CD14-positive monocyte (primary cell): ENCODE results near the gene MIOX. TPM values are rescaled to one million over a fixed set of nuclear protein-coding genes. Genes with fewer than 3 reads are reported as not detected.
"Not testable (repeated sequence)": the region's sequence is repeated elsewhere in the genome, so short reads cannot be mapped to it uniquely, and the experiment has no call there.

Experiments used
- DNase-seq, 3 donors: peaks; one replicate each; pipeline ENCODE4 v3.0.0-alpha.2; 2011 to 2022
- H2AFZ ChIP-seq: 2 replicates; pipeline ENCODE4 v1.6.0; 2012; ENCODE audit warnings: mild to moderate bottlenecking, low read depth, low read length, inconsistent platforms; ENCODE audit not compliant: insufficient read depth, poor library complexity, severe bottlenecking
- H3K27ac ChIP-seq, 2 donors: 1 replicate in 1 of 2; 2 replicates in 1 of 2; pipeline ENCODE4 v1.5.1; 2012 to 2013; ENCODE audit warnings: low read length in 2 of 2, control low read depth in 1 of 2, inconsistent platforms in 1 of 2, low read depth in 1 of 2, mild to moderate bottlenecking in 1 of 2
- H3K27me3 ChIP-seq, 2 donors: one replicate each; pipeline versions ENCODE4 v1.6.0 to v1.6.1; 2011 to 2013; ENCODE audit warnings: low read length in 2 of 2; ENCODE audit not compliant: control insufficient read depth in 2 of 2, insufficient read depth in 2 of 2
- H3K36me3 ChIP-seq, 2 donors: replicated peaks in 1 of 2; 1 replicate in 1 of 2; 2 replicates in 1 of 2; pipeline versions ENCODE4 v1.5.1 to v1.6.1; 2012 to 2013; ENCODE audit warnings: low read length in 2 of 2, control low read depth in 1 of 2, inconsistent platforms in 1 of 2, mild to moderate bottlenecking in 1 of 2; ENCODE audit not compliant: insufficient read depth in 2 of 2, control insufficient read depth in 1 of 2
- H3K4me1 ChIP-seq, 2 donors: 1 replicate in 1 of 2; 2 replicates in 1 of 2; pipeline versions ENCODE4 v1.5.1 to v1.6.1; 2012 to 2013; ENCODE audit warnings: low read length in 2 of 2, control low read depth in 1 of 2, inconsistent platforms in 1 of 2, mild to moderate bottlenecking in 1 of 2, moderate library complexity in 1 of 2; ENCODE audit not compliant: insufficient read depth in 2 of 2, control insufficient read depth in 1 of 2
- H3K4me2 ChIP-seq: replicated peaks from 2 replicates; pipeline ENCODE3; 2012; ENCODE audit warnings: low read length, moderate library complexity, mild to moderate bottlenecking; ENCODE audit not compliant: poor library complexity, severe bottlenecking; ENCODE audit errors: extremely low read depth
- H3K4me3 ChIP-seq, 3 experiments: fragments of 200-600 bp in 1 of 3; sonication (generic) in 1 of 3; replicated peaks in 1 of 3; 1 replicate in 2 of 3; 2 replicates in 1 of 3; pipeline ENCODE4 v1.5.1; 2011 to 2013; ENCODE audit warnings: low read length in 3 of 3, mild to moderate bottlenecking in 3 of 3, control low read depth in 2 of 3, low read depth in 2 of 3, inconsistent platforms in 1 of 3, moderate library complexity in 1 of 3
- H3K79me2 ChIP-seq: 2 replicates; pipeline ENCODE4 v1.6.0; 2012; ENCODE audit warnings: mild to moderate bottlenecking, control low read depth, inconsistent platforms, low read length, moderate library complexity; ENCODE audit not compliant: insufficient read depth
- H3K9ac ChIP-seq: 2 replicates; pipeline ENCODE4 v1.6.0; 2017; ENCODE audit warnings: low read length, mild to moderate bottlenecking; ENCODE audit not compliant: insufficient read depth, poor library complexity, severe bottlenecking
- H3K9me3 ChIP-seq, 2 donors: replicated peaks in 1 of 2; 1 replicate in 1 of 2; 2 replicates in 1 of 2; pipeline versions ENCODE4 v1.5.1 to v1.6.1; 2012 to 2013; ENCODE audit warnings: low read length in 2 of 2, control low read depth in 1 of 2; ENCODE audit not compliant: control insufficient read depth in 1 of 2, insufficient read depth in 1 of 2
- H4K20me1 ChIP-seq: 2 replicates; pipeline ENCODE4 v1.6.0; 2012; ENCODE audit warnings: mild to moderate bottlenecking, low read length, control low read depth, moderate library complexity; ENCODE audit not compliant: insufficient read depth
- H3K27ac Mint-ChIP-seq, 7 donors: one replicate each; pipeline ENCODE4 v1.8.0; 2020; ENCODE audit warnings: mild to moderate bottlenecking in 7 of 7, mixed read lengths in 7 of 7, moderate library complexity in 6 of 7, inconsistent platforms in 2 of 7
- H3K27me3 Mint-ChIP-seq, 3 donors: one replicate each; pipeline ENCODE4 v1.8.0; 2021 to 2022; ENCODE audit warnings: low read depth in 3 of 3, mild to moderate bottlenecking in 3 of 3, mixed read lengths in 3 of 3, moderate library complexity in 3 of 3, inconsistent platforms in 1 of 3
- H3K36me3 Mint-ChIP-seq, 2 donors: one replicate each; pipeline ENCODE4 v1.8.0; 2020; ENCODE audit warnings: mixed read lengths in 2 of 2, inconsistent platforms in 1 of 2, mild to moderate bottlenecking in 1 of 2
- H3K4me1 Mint-ChIP-seq: one replicate; pipeline ENCODE4 v1.8.0; 2020; ENCODE audit warnings: mild to moderate bottlenecking, mixed read lengths
- H3K4me3 Mint-ChIP-seq, 2 donors: one replicate each; pipeline ENCODE4 v1.8.0; 2020; ENCODE audit warnings: mild to moderate bottlenecking in 2 of 2, mixed read lengths in 2 of 2, moderate library complexity in 1 of 2
- H3K9me3 Mint-ChIP-seq, 7 donors: one replicate each; pipeline ENCODE4 v1.8.0; 2020 to 2022; ENCODE audit warnings: mixed read lengths in 7 of 7, mild to moderate bottlenecking in 6 of 7, moderate library complexity in 6 of 7, inconsistent platforms in 2 of 7
- WGBS: methylation state at CpG from one replicate; pipeline ENCODE4 v1.1.5; 2013; ENCODE audit warnings: missing lambda C conversion rate; ENCODE audit not compliant: insufficient coverage; 5-methylcytosine and 5-hydroxymethylcytosine counted together
- intact Hi-C, 2 donors: fragments of 100-400 bp; cut with micrococcal nuclease; formaldehyde crosslinking; loops; one replicate each; pipeline versions ENCODE4 v1.15.0 to v1.15.1; 2023
- polyA plus RNA-seq, 3 donors: library from polyadenylated mRNA; depleted of rRNA in 1 of 3; unstranded in 2 of 3; stranded (reverse) in 1 of 3; fragments of 300-500 nt in 2 of 3; fragments of >200 nt in 1 of 3; fragmentation: Illumina TruSeq in 2 of 3; gene quantifications; 1 replicate in 2 of 3; 2 replicates in 1 of 3; pipeline ENCODE4 v1.2.3, GENCODE V29; 2012 to 2021
- TF ChIP-seq, protein P1 (sequence below): fragments of 200-600 bp; IDR thresholded peaks from one replicate; pipeline ENCODE4 v1.8.0; 2022; ENCODE audit warnings: antibody characterized with exemption, mild to moderate bottlenecking

The MIOX gene
- polyA plus RNA-seq, 3 donors = not detected

- H3K9me3 ChIP-seq, H3K27me3 ChIP-seq, H4K20me1 ChIP-seq, H3K27me3 Mint-ChIP-seq, H2AFZ ChIP-seq, H3K9me3 Mint-ChIP-seq, H3K36me3 ChIP-seq: not testable (repeated sequence)
- peak; percentile 64 to 71 (median 68) for DNase-seq
- H3K4me3 Mint-ChIP-seq = peak overlapping the region; percentile 81 to 90
- Histone ChIP-seq H3K4me2 (peak overlapping the region; percentile 95), H3K9ac (peak overlapping the region; percentile 55), H3K4me3 (peak overlapping the region in 1 of 3 experiments; percentile 99), H3K27ac (peak overlapping the region; percentile 100), H3K4me1 (peaks cover 76 to 87% of the 10 kb centered on the region in 2 donors), H3K79me2 (peaks cover 67% of the 10 kb centered on the region)
- H3K27ac Mint-ChIP-seq = peak overlapping the region; percentile 99 to 100 (median 99)
- H3K4me1 Mint-ChIP-seq = peaks cover 55% of the 10 kb centered on the region
- peaks cover 6 to 10% of the 10 kb centered on the region in 2 donors for H3K36me3 Mint-ChIP-seq
- 24% methylated on average over 6 of the region's 21 CpGs for WGBS
- intact Hi-C loops = loop anchor here in 1 of 2 donors (5.0 to 10.0 kb wide), 3 partner anchors 232 to 599 kb away; partner anchors contain the start of gene TRABD
Measured at GRCh38 chr22:50533856-50534711, 47.4 kb downstream of the MIOX start.

DNA sequence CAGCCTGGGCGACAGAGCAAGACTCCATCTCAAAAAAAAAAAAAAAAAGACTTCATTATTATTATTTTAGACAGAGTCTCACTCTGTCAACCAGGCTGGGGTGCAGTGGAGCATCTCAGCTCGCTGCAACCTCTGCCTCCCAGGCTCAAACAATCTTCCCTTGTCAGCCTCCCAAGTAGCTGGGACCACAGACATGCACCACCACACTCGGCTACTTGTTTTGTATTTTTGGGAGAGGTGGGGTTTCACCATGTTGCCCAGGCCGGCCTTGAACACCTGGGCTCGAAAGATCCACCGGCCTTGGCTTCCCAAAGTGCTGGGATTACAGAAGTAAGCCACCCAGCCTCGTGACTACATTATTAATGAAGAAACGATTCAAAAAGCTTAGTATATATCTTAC lies 48.5 kb downstream of the MIOX start:
- Histone ChIP-seq H3K27ac (peak overlapping the region; percentile 100), H3K9ac (peak overlapping the region; percentile 55), H3K4me3 (peak overlapping the region in 1 of 3 experiments; percentile 41), H2AFZ (no peak overlapping the region), H3K4me1 (peaks cover 83 to 85% of the 10 kb centered on the region in 2 donors), H3K27me3 (no peaks in the 10 kb centered on the region), H3K36me3 (no peaks in the 10 kb centered on the region), H3K4me2 (peak overlapping the region; percentile 47), H3K79me2 (peaks cover 57% of the 10 kb centered on the region), H4K20me1 (no peaks in the 10 kb centered on the region), H3K9me3 (no peaks in the 10 kb centered on the region)
- Mint-ChIP-seq H3K27me3 (no peaks in the 10 kb centered on the region), H3K4me1 (peaks cover 63% of the 10 kb centered on the region), H3K4me3 (peak overlapping the region in 1 of 2 donors; percentile 59), H3K36me3 (peaks cover 5 to 7% of the 10 kb centered on the region in 2 donors), H3K27ac (peak overlapping the region; percentile 99 to 100 (median 99)), H3K9me3 (no peaks in the 10 kb centered on the region)
- DNase-seq = no peak
- TF ChIP-seq, protein P1, sequence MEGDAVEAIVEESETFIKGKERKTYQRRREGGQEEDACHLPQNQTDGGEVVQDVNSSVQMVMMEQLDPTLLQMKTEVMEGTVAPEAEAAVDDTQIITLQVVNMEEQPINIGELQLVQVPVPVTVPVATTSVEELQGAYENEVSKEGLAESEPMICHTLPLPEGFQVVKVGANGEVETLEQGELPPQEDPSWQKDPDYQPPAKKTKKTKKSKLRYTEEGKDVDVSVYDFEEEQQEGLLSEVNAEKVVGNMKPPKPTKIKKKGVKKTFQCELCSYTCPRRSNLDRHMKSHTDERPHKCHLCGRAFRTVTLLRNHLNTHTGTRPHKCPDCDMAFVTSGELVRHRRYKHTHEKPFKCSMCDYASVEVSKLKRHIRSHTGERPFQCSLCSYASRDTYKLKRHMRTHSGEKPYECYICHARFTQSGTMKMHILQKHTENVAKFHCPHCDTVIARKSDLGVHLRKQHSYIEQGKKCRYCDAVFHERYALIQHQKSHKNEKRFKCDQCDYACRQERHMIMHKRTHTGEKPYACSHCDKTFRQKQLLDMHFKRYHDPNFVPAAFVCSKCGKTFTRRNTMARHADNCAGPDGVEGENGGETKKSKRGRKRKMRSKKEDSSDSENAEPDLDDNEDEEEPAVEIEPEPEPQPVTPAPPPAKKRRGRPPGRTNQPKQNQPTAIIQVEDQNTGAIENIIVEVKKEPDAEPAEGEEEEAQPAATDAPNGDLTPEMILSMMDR = no peak
- intact Hi-C loops = loop anchor here in 1 of 2 donors (10.0 kb wide), 1 partner anchor 600 kb away; no protein-coding TSS in a partner anchor
- no CpG with 5 or more reads among the region's 8 CpGs for WGBS
